Mesendoderm (in vitro differentiated cells): Measurements from ENCODE around the gene PIK3C3.

Experiments
- DNase-seq: peaks from one replicate; pipeline ENCODE4 v3.0.0; 2013
- H2AK5ac ChIP-seq: 2 replicates; pipeline ENCODE4 v1.6.1; 2013; ENCODE audit warnings: low read length, inconsistent platforms
- H2BK120ac ChIP-seq: 2 replicates; pipeline ENCODE4 v1.6.1; 2013; ENCODE audit warnings: low read depth, mild to moderate bottlenecking, low read length, moderate library complexity, mixed read lengths
- H2BK15ac ChIP-seq: replicated peaks from 2 replicates; pipeline ENCODE4 v1.6.1; 2013; ENCODE audit warnings: low read depth, mild to moderate bottlenecking, moderate library complexity
- H2BK5ac ChIP-seq: 2 replicates; pipeline ENCODE4 v1.6.1; 2013; ENCODE audit warnings: low read length, inconsistent platforms
- H3K18ac ChIP-seq: 2 replicates; pipeline ENCODE4 v1.6.1; 2013; ENCODE audit warnings: mild to moderate bottlenecking, low read length, mixed read lengths
- H3K23ac ChIP-seq: one replicate; pipeline ENCODE4 v1.6.1; 2013; ENCODE audit warnings: low read length
- H3K27ac ChIP-seq: 2 replicates; pipeline ENCODE4 v1.5.1; 2013; ENCODE audit warnings: low read depth, mild to moderate bottlenecking, inconsistent platforms, low read length, moderate library complexity
- H3K27me3 ChIP-seq: 2 replicates; pipeline ENCODE4 v1.6.1; 2013; ENCODE audit warnings: low read length, control low read depth, mild to moderate bottlenecking, inconsistent platforms; ENCODE audit not compliant: insufficient read depth, poor library complexity
- H3K36me3 ChIP-seq: 2 replicates; pipeline ENCODE4 v1.6.1; 2013; ENCODE audit warnings: low read length, inconsistent platforms; ENCODE audit not compliant: control insufficient read depth, insufficient read depth
- H3K4ac ChIP-seq: one replicate; pipeline ENCODE4 v1.6.1; 2013; ENCODE audit warnings: low read depth, mild to moderate bottlenecking, low read length, moderate library complexity
- H3K4me1 ChIP-seq: 2 replicates; pipeline ENCODE4 v1.6.1; 2013; ENCODE audit warnings: low read depth, low read length, inconsistent platforms; ENCODE audit not compliant: control insufficient read depth
- H3K4me2 ChIP-seq: 2 replicates; pipeline ENCODE4 v1.6.1; 2013; ENCODE audit warnings: low read length
- H3K4me3 ChIP-seq: 2 replicates; pipeline ENCODE4 v1.5.1; 2013; ENCODE audit warnings: mild to moderate bottlenecking, low read length
- H3K56ac ChIP-seq: one replicate; pipeline ENCODE4 v1.6.1; 2013; ENCODE audit warnings: low read length
- H3K79me1 ChIP-seq: 2 replicates; pipeline ENCODE4 v1.6.1; 2013; ENCODE audit warnings: low read length, inconsistent platforms
- H3K79me2 ChIP-seq: 2 replicates; pipeline ENCODE4 v1.6.1; 2013; ENCODE audit warnings: mild to moderate bottlenecking, low read length; ENCODE audit not compliant: control insufficient read depth, insufficient read depth
- H3K9ac ChIP-seq: 2 replicates; pipeline ENCODE4 v1.6.1; 2013; ENCODE audit warnings: low read length, inconsistent platforms
- H4K5ac ChIP-seq: one replicate; pipeline ENCODE4 v1.6.1; 2013; ENCODE audit warnings: low read length
- H4K8ac ChIP-seq: one replicate; pipeline ENCODE4 v1.6.1; 2013; ENCODE audit warnings: low read depth, mild to moderate bottlenecking, control low read depth, low read length, moderate library complexity
- WGBS: extraction: QIAGEN DNeasy Blood & Tissue Kit; methylation state at CpG from one replicate; pipeline ENCODE4 v1.1.7; 2013; ENCODE audit warnings: low lambda C conversion rate, missing lambda C conversion rate; ENCODE audit not compliant: insufficient coverage; ENCODE audit errors: extremely low coverage; 5-methylcytosine and 5-hydroxymethylcytosine counted together

The PIK3C3 gene

DNA sequence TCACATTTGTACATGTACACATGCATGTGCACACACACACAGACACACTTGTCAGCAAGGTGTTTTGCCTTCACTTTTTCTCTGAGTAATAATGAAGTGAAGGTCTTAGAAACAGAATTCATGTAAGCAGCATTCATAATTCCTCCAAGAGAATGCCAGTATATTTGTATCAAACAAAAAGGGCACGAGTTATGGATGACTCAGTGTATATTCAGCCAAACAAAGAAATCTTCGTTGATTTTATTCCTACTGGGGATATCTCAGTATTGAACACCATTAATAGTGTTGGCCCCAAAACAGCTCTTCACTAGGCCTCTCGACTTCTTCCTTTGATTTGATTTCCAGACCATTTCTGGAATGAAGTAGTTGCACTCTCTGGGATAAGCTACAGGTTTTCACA is 125.3 kb downstream of the PIK3C3 start:
- H3K79me2 ChIP-seq: no peaks in the 10 kb centered on the region
- H3K27ac ChIP-seq: no peak overlapping the region
- H4K8ac ChIP-seq: no peak overlapping the region
- no CpG with 5 or more reads among the region's 3 CpGs for WGBS
- H3K18ac ChIP-seq: no peak overlapping the region
- DNase-seq: no peak
- no peak overlapping the region for H3K9ac ChIP-seq
- H3K36me3 ChIP-seq: no peaks in the 10 kb centered on the region
- no peaks in the 10 kb centered on the region for H3K27me3 ChIP-seq
- no peaks in the 10 kb centered on the region for H3K79me1 ChIP-seq
- no peak overlapping the region for H3K23ac ChIP-seq
- no peak overlapping the region for H2AK5ac ChIP-seq
- no peak overlapping the region for H3K4me2 ChIP-seq
- H3K4ac ChIP-seq: no peak overlapping the region
- no peak overlapping the region for H2BK120ac ChIP-seq
- H4K5ac ChIP-seq: no peak overlapping the region
- no peak overlapping the region for H2BK15ac ChIP-seq
- H3K4me1 ChIP-seq: no peaks in the 10 kb centered on the region
- no peak overlapping the region for H2BK5ac ChIP-seq
- H3K56ac ChIP-seq: no peak overlapping the region
- no peak overlapping the region for H3K4me3 ChIP-seq

- no peak overlapping the region for H3K23ac ChIP-seq
- H3K4ac ChIP-seq: no peak overlapping the region
- H3K18ac ChIP-seq: no peak overlapping the region
- H3K27me3 ChIP-seq: no peaks in the 10 kb centered on the region
- H3K27ac ChIP-seq: no peak overlapping the region
- H2BK120ac ChIP-seq: no peak overlapping the region
- no peak overlapping the region for H3K56ac ChIP-seq
- H3K4me1 ChIP-seq: no peaks in the 10 kb centered on the region
- H3K36me3 ChIP-seq: no peaks in the 10 kb centered on the region
- no peak overlapping the region for H3K9ac ChIP-seq
- H3K4me2 ChIP-seq: no peak overlapping the region
- H4K5ac ChIP-seq: no peak overlapping the region
- H2BK15ac ChIP-seq: no peak overlapping the region
- no peak overlapping the region for H2BK5ac ChIP-seq
- no peaks in the 10 kb centered on the region for H3K79me1 ChIP-seq
- H2AK5ac ChIP-seq: no peak overlapping the region
- H4K8ac ChIP-seq: no peak overlapping the region
- no peak for DNase-seq
- H3K4me3 ChIP-seq: no peak overlapping the region
- no peaks in the 10 kb centered on the region for H3K79me2 ChIP-seq
- no CpG with 5 or more reads among the region's 4 CpGs for WGBS
Observed at GRCh38 chr18:42082415-42083234, 127.6 kb downstream of the PIK3C3 start.

DNA sequence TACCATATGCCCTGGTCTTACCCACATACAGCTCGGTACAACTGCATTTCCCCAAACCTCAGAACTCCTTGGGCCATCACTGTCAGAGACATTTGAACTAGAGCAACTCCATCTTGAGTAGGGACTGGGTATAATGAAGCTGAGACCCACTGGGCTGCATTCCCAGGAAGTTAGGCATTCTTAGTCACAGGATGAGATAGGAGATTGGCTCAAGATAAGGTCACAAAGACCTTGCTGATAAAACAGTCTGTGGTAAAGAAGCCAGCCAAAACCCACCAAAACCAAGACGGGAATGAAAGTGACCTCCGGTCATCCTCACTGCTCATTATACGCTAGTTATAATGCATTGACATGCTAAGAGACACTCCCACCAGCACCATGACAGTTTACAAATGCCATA is 131.3 kb downstream of the PIK3C3 start:
- no peak overlapping the region for H4K5ac ChIP-seq
- no peaks in the 10 kb centered on the region for H3K27me3 ChIP-seq
- H3K56ac ChIP-seq: peak overlapping the region; percentile 54
- H3K23ac ChIP-seq: no peak overlapping the region
- H2BK5ac ChIP-seq: peak overlapping the region; percentile 82
- H3K4me2 ChIP-seq: no peak overlapping the region
- no peaks in the 10 kb centered on the region for H3K4me1 ChIP-seq
- H3K9ac ChIP-seq: no peak overlapping the region
- no peak overlapping the region for H2BK15ac ChIP-seq
- no peak overlapping the region for H3K4me3 ChIP-seq
- no peak overlapping the region for H2AK5ac ChIP-seq
- H3K4ac ChIP-seq: no peak overlapping the region
- no peak overlapping the region for H3K18ac ChIP-seq
- peak overlapping the region; percentile 48 for H3K27ac ChIP-seq
- H4K8ac ChIP-seq: no peak overlapping the region
- H3K36me3 ChIP-seq: no peaks in the 10 kb centered on the region
- H3K79me2 ChIP-seq: no peaks in the 10 kb centered on the region
- H2BK120ac ChIP-seq: no peak overlapping the region
- DNase-seq: peak; percentile 91
- WGBS: no CpG with 5 or more reads among the region's 4 CpGs
- H3K79me1 ChIP-seq: no peaks in the 10 kb centered on the region

GRCh38 chr18:42087235-42087634 is 132.2 kb downstream of the PIK3C3 start:
- Histone ChIP-seq H3K27ac (no peak overlapping the region), H4K5ac (no peak overlapping the region), H3K23ac (no peak overlapping the region), H2BK120ac (no peak overlapping the region), H3K27me3 (no peaks in the 10 kb centered on the region), H2BK5ac (no peak overlapping the region), H3K56ac (no peak overlapping the region), H3K9ac (no peak overlapping the region), H2BK15ac (no peak overlapping the region), H3K79me1 (no peaks in the 10 kb centered on the region), H4K8ac (no peak overlapping the region), H3K36me3 (no peaks in the 10 kb centered on the region), H3K18ac (no peak overlapping the region), H3K4me1 (no peaks in the 10 kb centered on the region), H3K4me2 (no peak overlapping the region), H3K4ac (no peak overlapping the region), H2AK5ac (no peak overlapping the region), H3K79me2 (no peaks in the 10 kb centered on the region), H3K4me3 (no peak overlapping the region)
- WGBS: no CpG with 5 or more reads among the region's 7 CpGs
- DNase-seq: no peak

DNA sequence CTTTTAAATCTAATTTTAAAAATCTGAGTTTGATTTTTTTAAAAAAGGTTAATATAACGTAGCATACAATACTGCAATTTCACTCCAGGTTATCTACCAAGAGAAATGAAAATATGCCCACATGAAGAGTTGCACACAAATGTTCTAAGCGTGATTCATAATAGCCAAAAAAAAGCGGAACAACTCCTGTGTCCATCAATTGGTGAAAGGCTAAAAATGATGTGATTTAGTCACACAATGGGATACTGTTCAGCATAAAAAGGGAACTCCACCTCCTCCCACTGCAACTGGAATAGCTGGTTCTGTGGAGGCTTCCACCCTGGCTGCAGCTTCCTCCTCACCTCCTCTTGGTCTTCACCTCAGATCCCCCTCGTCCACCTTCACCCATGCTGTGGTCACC is 132.8 kb downstream of the PIK3C3 start:
- no peak for DNase-seq
- Histone ChIP-seq H3K79me1 (no peaks in the 10 kb centered on the region), H3K9ac (no peak overlapping the region), H3K23ac (no peak overlapping the region), H3K27me3 (no peaks in the 10 kb centered on the region), H2BK5ac (no peak overlapping the region), H3K79me2 (no peaks in the 10 kb centered on the region), H3K4me2 (no peak overlapping the region), H2BK15ac (no peak overlapping the region), H4K8ac (no peak overlapping the region), H3K4ac (no peak overlapping the region), H3K27ac (no peak overlapping the region), H3K36me3 (no peaks in the 10 kb centered on the region), H4K5ac (no peak overlapping the region), H3K18ac (no peak overlapping the region), H3K56ac (no peak overlapping the region), H3K4me3 (no peak overlapping the region), H2BK120ac (no peak overlapping the region), H2AK5ac (no peak overlapping the region), H3K4me1 (no peaks in the 10 kb centered on the region)
- no CpG with 5 or more reads among the region's 4 CpGs for WGBS

- H2BK120ac ChIP-seq: no peak overlapping the region
- no peak overlapping the region for H3K18ac ChIP-seq
- no peak overlapping the region for H3K27ac ChIP-seq
- no peaks in the 10 kb centered on the region for H3K4me1 ChIP-seq
- no peak overlapping the region for H2AK5ac ChIP-seq
- no peak for DNase-seq
- H3K79me1 ChIP-seq: no peaks in the 10 kb centered on the region
- no peaks in the 10 kb centered on the region for H3K27me3 ChIP-seq
- no peak overlapping the region for H4K8ac ChIP-seq
- H3K9ac ChIP-seq: no peak overlapping the region
- no CpG with 5 or more reads among the region's 1 CpG for WGBS
- H3K36me3 ChIP-seq: no peaks in the 10 kb centered on the region
- no peak overlapping the region for H3K4ac ChIP-seq
- H2BK5ac ChIP-seq: no peak overlapping the region
- H3K4me2 ChIP-seq: no peak overlapping the region
- H4K5ac ChIP-seq: no peak overlapping the region
- H2BK15ac ChIP-seq: no peak overlapping the region
- no peak overlapping the region for H3K23ac ChIP-seq
- no peak overlapping the region for H3K56ac ChIP-seq
- H3K4me3 ChIP-seq: no peak overlapping the region
- no peaks in the 10 kb centered on the region for H3K79me2 ChIP-seq
Observed at GRCh38 chr18:42092848-42093247, 137.8 kb downstream of the PIK3C3 start.
